NCI-H1105 treated with DMSO at 0.1 percent for 48 hours (cell line): Measurements from ENCODE around the gene GAS2L1.

ENCODE experiments used
- DNase-seq: peaks from one replicate; lab custom pipeline; 2025; lab: John Stamatoyannopoulos, UW

GAS2L1 gene

GRCh38 chr22:29275819-29276565, 30.5 kb upstream of the GAS2L1 start:
- no peak for DNase-seq

GRCh38 chr22:29277927-29278326, 28.5 kb upstream of the GAS2L1 start:
- no peak for DNase-seq

GRCh38 chr22:29284196-29284595, 22.3 kb upstream of the GAS2L1 start:
- DNase-seq = no peak

DNA sequence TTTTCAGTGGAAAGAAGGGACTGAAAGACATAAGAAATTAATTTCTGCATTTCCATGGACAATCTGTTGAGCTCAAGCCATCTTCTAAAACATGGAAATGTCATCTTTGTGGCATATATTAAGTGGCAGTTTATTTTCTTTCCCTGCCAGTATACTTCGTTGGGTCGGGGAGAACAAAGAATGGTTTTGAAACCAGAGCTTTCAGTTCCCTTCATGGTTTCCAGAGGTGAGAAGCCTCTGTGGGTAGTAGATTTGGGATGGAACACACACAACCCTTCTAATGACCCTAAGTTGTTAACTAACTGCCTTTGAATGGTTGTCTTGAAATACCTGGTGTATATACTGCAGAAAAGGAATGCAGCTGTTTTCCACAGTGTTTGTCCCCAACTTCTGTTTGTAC, 17.6 kb upstream of the GAS2L1 start:
- DNase-seq = no peak

DNA sequence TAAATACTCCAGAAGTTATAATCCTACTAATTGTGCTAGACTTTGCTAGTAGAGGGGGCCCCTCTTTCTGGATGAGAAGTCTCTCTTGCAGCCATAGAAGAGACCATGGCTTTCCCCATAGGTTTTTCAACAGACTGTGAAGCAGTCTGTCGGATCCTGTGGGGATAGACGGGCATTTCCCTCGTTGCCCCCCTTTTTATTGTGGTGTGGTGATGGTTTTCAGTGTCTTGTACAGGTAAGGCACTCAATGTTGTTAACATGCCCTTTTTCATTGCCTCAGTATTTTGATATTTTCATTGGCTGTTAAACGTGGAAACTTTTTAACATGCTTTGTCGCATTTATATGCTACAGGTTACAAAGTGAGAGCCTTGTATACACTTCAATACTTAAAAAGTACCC, 16.4 kb upstream of the GAS2L1 start:
- DNase-seq = no peak

DNA sequence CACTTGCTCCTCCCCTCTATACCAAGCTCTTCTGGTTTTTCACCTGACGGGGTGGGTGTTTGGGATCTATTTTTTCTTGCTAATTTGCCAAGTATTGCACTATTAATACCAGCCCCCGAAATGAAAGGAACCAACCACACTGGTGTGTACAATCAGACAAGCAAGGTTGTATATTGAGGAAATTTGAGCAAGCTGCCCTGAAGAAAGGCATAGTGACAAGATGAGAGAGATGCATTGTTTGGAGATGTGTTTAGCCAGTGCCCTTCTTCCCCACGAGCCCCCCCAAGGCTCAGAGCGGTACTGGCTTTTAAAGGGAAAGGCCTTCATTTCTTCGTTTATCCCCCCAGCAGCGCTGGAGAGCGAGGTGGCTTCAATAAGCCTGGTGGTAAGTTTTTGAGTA, 15.2 kb upstream of the GAS2L1 start:
- DNase-seq = no peak

GRCh38 chr22:29292379-29292778, 14.1 kb upstream of the GAS2L1 start:
- no peak for DNase-seq

GRCh38 chr22:29298641-29299040, 7.8 kb upstream of the GAS2L1 start:
- DNase-seq = no peak

- DNase-seq = no peak
Observed at GRCh38 chr22:29299136-29299900, 7.1 kb upstream of the GAS2L1 start.

- no peak for DNase-seq
Observed at GRCh38 chr22:29300467-29300806, 6.0 kb upstream of the GAS2L1 start.

DNA sequence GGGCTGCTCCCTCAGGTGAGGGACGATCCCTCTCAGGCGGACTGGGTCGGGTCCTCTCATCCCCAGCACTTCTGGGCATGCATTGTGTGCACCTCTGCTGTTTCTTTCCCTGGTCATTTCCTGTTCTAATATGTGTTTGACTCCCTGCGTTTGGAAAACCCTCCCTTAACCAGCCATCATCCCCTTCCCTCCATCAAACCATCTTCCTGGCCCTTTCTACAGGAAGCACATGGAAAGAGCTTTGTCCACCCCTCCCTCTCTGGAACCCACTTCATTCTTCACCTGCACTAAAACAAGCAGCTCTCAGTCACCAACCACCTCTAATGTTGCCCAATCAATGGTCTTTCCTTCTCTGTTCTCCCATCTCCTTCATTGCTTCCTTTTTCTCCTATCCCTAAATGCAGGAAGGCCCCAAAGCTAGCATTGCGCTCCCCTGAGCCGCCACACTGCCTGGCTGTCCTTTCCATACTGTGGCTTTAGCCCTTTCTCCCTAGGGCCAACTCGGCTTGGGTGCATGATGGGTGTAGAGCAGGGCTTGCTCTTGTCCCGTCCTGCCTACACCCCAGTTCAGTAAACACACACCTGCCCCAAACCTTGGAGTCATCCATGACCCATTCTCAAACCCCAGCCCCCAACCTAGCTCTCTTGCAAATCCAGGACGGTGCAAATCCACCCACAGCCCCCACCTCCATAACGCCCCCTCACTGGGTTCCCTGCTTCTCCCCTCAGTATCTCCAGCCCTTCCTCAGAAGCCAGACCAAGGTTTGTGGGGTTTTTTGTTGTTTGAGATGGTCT, 5.4 kb upstream of the GAS2L1 start:
- no peak for DNase-seq

DNA sequence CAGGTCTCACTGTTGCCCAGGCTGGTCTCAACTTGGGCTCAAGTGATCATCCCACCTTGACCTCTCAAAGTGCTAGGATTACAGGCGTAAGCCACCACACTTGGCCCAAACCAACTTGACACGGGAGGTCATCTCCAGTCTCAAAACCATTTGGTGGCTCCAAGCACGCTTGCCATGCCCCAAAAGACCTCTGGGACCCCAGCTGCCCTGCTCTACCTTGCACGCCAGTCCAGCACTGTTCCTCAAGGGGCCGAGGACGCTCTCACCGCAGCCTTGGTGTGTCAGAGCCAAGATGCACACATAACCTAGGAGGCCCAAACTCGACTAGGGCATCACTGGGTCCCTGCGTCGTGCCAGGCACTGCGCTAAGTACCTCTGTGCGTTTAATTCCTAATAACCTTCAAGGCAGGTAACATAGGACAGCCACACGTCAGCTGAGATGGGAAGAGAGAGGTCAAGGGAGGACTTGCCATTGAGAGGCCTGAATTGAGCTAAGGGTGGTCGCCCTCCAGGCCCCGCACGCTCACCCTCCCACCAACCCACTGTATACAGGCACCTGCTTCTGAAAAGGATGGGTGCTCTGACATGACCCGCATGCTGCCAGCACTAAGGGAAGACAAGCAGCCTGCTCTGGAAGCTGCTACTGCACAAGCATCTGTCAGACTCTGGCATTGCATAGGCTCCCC, 4.6 kb upstream of the GAS2L1 start:
- DNase-seq = no peak

GRCh38 chr22:29302402-29302680, 4.1 kb upstream of the GAS2L1 start:
- no peak for DNase-seq

DNA sequence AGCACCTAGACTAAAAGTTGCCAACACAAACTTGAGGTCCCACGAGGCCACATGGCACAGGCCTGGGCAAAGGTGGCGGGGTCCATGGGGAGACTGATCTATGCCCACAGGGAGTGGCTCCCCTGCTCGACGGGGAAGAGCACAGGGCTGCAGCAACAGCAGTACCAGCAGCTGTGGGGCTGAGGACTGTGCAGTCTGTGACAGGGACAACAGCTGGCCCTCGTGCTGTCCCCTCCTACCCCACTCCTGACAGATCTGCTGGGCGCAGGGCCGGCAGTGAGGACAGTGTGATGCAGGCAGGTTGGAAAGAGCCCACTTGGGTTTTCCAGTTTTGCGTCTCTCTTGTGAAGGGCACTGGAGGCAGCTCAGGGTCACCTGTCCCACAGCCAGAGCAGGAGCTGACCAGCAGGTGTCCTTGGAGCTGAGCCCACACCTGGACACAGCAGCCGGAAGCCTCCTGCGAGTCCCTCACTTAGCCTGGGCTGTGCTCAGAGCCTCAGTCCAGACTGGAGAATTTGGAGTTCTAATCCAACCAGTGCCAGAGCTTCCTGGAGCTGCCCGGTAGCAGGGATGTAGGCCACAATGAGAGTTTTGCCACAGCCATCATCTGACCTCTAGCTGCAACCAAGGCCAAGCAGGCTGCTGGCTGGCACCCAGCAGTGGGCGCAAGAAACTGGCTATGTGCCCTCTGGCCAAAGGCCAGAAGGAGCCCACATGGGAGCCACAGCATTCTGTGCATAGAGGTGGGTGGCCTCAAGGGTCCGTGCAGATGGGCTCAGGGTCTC, 3.6 kb upstream of the GAS2L1 start:
- no peak for DNase-seq

DNA sequence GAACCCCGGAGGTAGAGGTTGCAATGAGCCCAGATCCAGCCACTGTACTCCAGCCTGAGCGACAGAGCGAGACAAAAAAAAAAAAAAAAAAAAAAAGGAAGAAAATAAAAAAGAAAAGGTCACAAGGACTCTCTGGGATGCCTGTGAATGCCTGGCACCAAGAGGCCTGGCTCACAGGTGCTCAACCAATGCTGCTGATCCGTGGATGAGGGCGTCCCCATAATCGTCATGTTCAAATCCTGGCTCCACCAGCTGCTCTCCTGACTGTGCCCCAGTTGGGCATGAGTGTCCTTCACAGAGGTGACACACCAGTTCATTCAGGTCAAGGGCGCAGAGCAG, 645 bp upstream of the GAS2L1 start:
- DNase-seq = no peak

GRCh38 chr22:29306835-29307595, 565 bp downstream of the GAS2L1 start:
- peak; percentile 55 for DNase-seq

GRCh38 chr22:29307596-29308147, 1.2 kb downstream of the GAS2L1 start:
- DNase-seq = no peak

- no peak for DNase-seq
Observed at GRCh38 chr22:29308148-29308790, 1.8 kb downstream of the GAS2L1 start.

DNA sequence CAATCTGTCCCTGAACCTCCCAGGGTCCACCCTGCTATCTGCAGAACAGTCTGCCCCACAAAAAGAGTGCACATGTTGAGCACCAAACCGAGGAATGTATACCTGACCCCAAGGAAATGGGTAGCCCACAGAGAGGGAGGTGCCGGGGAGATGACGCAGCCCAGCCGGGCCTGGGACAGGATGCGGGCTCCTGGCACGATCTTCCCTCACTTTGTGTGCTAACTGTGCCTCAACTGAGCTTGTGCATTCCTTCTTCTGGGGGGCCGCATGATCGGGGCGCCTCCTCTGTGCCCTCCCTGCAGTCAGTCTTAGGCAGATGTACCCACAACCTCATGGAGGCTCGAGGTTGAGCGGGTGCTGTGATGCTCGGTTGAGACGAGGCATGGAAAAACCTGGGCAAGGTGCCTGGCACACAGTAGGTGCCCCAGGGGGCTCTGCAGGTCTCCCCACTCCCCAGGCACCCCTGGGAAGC, 2.4 kb downstream of the GAS2L1 start:
- no peak for DNase-seq
